PC-3 (cell line): ENCODE results near the gene NSFL1C.

Experiments used
- CTCF ChIP-seq: fragments of 300-600 bp; sonication (generic); conservative IDR thresholded peaks from 2 replicates; pipeline ENCODE4 v1.5.1; 2017; ENCODE audit warnings: antibody characterized with exemption, low read depth, mild to moderate bottlenecking, low read length
- EZH2 ChIP-seq: fragments of 300-600 bp; sonication (generic); IDR thresholded peaks from one replicate; pipeline ENCODE4 v1.6.1; 2017; ENCODE audit warnings: antibody characterized with exemption, mild to moderate bottlenecking, low read length; ENCODE audit not compliant: unreplicated experiment
- EZH2phosphoT487 ChIP-seq: fragments of 300-600 bp; sonication (generic); IDR thresholded peaks from 2 replicates; pipeline ENCODE4 v1.6.1; 2018; ENCODE audit warnings: mild to moderate bottlenecking, antibody characterized with exemption, low read length, borderline replicate concordance

- no peak for TF ChIP-seq EZH2phosphoT487
- TF ChIP-seq CTCF, result no peak
- TF ChIP-seq EZH2, result no peak
Measured at GRCh38 chr20:1507276-1507675, 40.6 kb upstream of the NSFL1C start.
